ENCODE results near the gene HYI. TPM values are rescaled to one million over a fixed set of nuclear protein-coding genes. Genes with fewer than 3 reads are reported as not detected.

Gene HYI
- total and polyA plus RNA-seq, 2 experiments from 2014 or later = 14.3 to 18.9 TPM

- TF ChIP-seq REST (IDR thresholded peaks at IDR 0.05; ENCODE audit: unreplicated experiment) (no peak), ETS1 (IDR thresholded peaks at IDR 0.05) (no peak), EZH2 (IDR thresholded peaks at IDR 0.05; ENCODE audit: low read depth, unreplicated experiment) (no peak)
Measured at GRCh38 chr1:43482215-43482614, 28.5 kb upstream of the HYI start (continued).

- Histone ChIP-seq H3F3A (replicated peaks; ENCODE audit: low read depth) (no peaks in the 10 kb centered on the region), H2AFZ (no peak overlapping the region), H4K20me1 (replicated peaks; ENCODE audit: insufficient read depth) (no peaks in the 10 kb centered on the region), H3K9me2 (ENCODE audit: insufficient read depth) (no peaks in the 10 kb centered on the region), H3K36me3 (ENCODE audit: insufficient read depth) (no peaks in the 10 kb centered on the region), H3K79me2 (replicated peaks; ENCODE audit: insufficient read depth) (no peaks in the 10 kb centered on the region), H3K27me3 (ENCODE audit: insufficient read depth) (no peaks in the 10 kb centered on the region), H3K4me2 (no peak overlapping the region), H3K4me3 (no peak overlapping the region), H3K4me1 (ENCODE audit: insufficient read depth) (no peaks in the 10 kb centered on the region), H3K27ac (ENCODE audit: low read depth) (no peak overlapping the region)
- H3K36me3 Mint-ChIP-seq (ENCODE audit: low read depth) = no peaks in the 10 kb centered on the region; the same call in 2 of the 3 replicates
- no peak overlapping the region for H3K27ac Mint-ChIP-seq
- no peaks in the 10 kb centered on the region for H3K27me3 Mint-ChIP-seq (ENCODE audit: insufficient read depth, low read depth, poor library complexity)
- H3K4me3 Mint-ChIP-seq = no peak overlapping the region
- no peak for TF ChIP-seq EZH2 (IDR thresholded peaks at IDR 0.05; ENCODE audit: low read depth, unreplicated experiment)
- TF ChIP-seq CTCF (conservative IDR thresholded peaks at IDR 0.05; ENCODE audit: low read depth in 2 of 2) = no peak
- DNase-seq (ENCODE audit: low spot score) = no peak
- ATAC-seq = no peak
- no peaks in the 10 kb centered on the region for H3K9me3 Mint-ChIP-seq
- H3K4me1 Mint-ChIP-seq = no peaks in the 10 kb centered on the region
Measured at GRCh38 chr1:43481491-43481890, 27.8 kb upstream of the HYI start.

- Mint-ChIP-seq H3K9me3 (no peaks in the 10 kb centered on the region), H3K27ac (no peak overlapping the region), H3K4me1 (no peaks in the 10 kb centered on the region), H3K4me3 (no peak overlapping the region), H3K36me3 (ENCODE audit: low read depth) (no peaks in the 10 kb centered on the region; the same call in 2 of the 3 replicates), H3K27me3 (ENCODE audit: insufficient read depth, low read depth, poor library complexity) (no peaks in the 10 kb centered on the region)
- Histone ChIP-seq H3K27ac (ENCODE audit: low read depth) (no peak overlapping the region), H3K4me3 (no peak overlapping the region), H3K4me2 (no peak overlapping the region), H3K27me3 (ENCODE audit: insufficient read depth) (no peaks in the 10 kb centered on the region), H3K79me2 (replicated peaks; ENCODE audit: insufficient read depth) (no peaks in the 10 kb centered on the region), H4K20me1 (replicated peaks; ENCODE audit: insufficient read depth) (no peaks in the 10 kb centered on the region), H3F3A (replicated peaks; ENCODE audit: low read depth) (no peaks in the 10 kb centered on the region), H3K36me3 (ENCODE audit: insufficient read depth) (no peaks in the 10 kb centered on the region), H3K9me2 (ENCODE audit: insufficient read depth) (no peaks in the 10 kb centered on the region), H2AFZ (no peak overlapping the region), H3K4me1 (ENCODE audit: insufficient read depth) (no peaks in the 10 kb centered on the region)
- ATAC-seq (no peak), DNase-seq (ENCODE audit: low spot score) (no peak)
- no peak for TF ChIP-seq ZNF462 (CRISPR knock-in tag; IDR thresholded peaks at IDR 0.05)
- TF ChIP-seq ZNF331 (CRISPR knock-in tag; IDR thresholded peaks at IDR 0.05; ENCODE audit: low read depth) = no peak
- no peak for TF ChIP-seq POLR2AphosphoS5 (IDR thresholded peaks at IDR 0.05; ENCODE audit: low read depth)
Measured at GRCh38 chr1:43479414-43479813, 25.7 kb upstream of the HYI start.
